Astrocyte (in vitro differentiated cells and primary cell): ENCODE data around the gene PAQR4. TPM values are rescaled to one million over a fixed set of nuclear protein-coding genes. Genes with fewer than 3 reads are reported as not detected.

Experiments used
- DNase-seq: peaks from one replicate; pipeline ENCODE4 v3.0.0-alpha.2; 2010; ENCODE audit warnings: low read depth
- FAIRE-seq: peaks from 2 replicates; lab custom pipeline; 2011; peaks lifted over from hg19 to GRCh38; lab: Jason Lieb, UNC
- H2AFZ ChIP-seq: 2 replicates; pipeline ENCODE4 v1.6.0; 2012; ENCODE audit warnings: low read depth, low read length, inconsistent platforms
- H3K27ac ChIP-seq: 2 replicates; pipeline ENCODE4 v1.5.1; 2011; ENCODE audit warnings: low read depth, low read length, inconsistent platforms
- H3K27me3 ChIP-seq: 2 replicates; pipeline ENCODE4 v1.6.0; 2011; ENCODE audit warnings: low read length, inconsistent platforms; ENCODE audit not compliant: insufficient read depth
- H3K36me3 ChIP-seq: 2 replicates; pipeline ENCODE4 v1.5.1; 2011; ENCODE audit warnings: low read length, inconsistent platforms; ENCODE audit not compliant: insufficient read depth
- H3K4me1 ChIP-seq: 2 replicates; pipeline ENCODE4 v1.5.1; 2011; ENCODE audit warnings: low read length, inconsistent platforms; ENCODE audit not compliant: insufficient read depth
- H3K4me2 ChIP-seq: 2 replicates; pipeline ENCODE4 v1.6.0; 2012; ENCODE audit warnings: low read length, inconsistent platforms
- H3K4me3 ChIP-seq: 2 replicates; pipeline ENCODE4 v1.5.1; 2011; ENCODE audit warnings: low read depth, mild to moderate bottlenecking, low read length, inconsistent platforms; ENCODE audit not compliant: insufficient read depth
- H3K79me2 ChIP-seq: 2 replicates; pipeline ENCODE4 v1.6.0; 2012; ENCODE audit warnings: mild to moderate bottlenecking, low read length, inconsistent platforms; ENCODE audit not compliant: insufficient read depth
- H3K9ac ChIP-seq: 2 replicates; pipeline ENCODE4 v1.6.0; 2012; ENCODE audit warnings: mild to moderate bottlenecking, low read length, inconsistent platforms
- H3K9me3 ChIP-seq: 2 replicates; pipeline ENCODE4 v1.5.1; 2012; ENCODE audit warnings: low read depth, mild to moderate bottlenecking, low read length, inconsistent platforms; ENCODE audit not compliant: insufficient read depth
- H4K20me1 ChIP-seq: 2 replicates; pipeline ENCODE4 v1.6.0; 2012; ENCODE audit warnings: low read length, inconsistent platforms; ENCODE audit not compliant: insufficient read depth
- H3K27ac Mint-ChIP-seq: one replicate; pipeline ENCODE4 v1.8.0; 2021; ENCODE audit warnings: mild to moderate bottlenecking, mixed read lengths; ENCODE audit not compliant: unreplicated experiment
- H3K27me3 Mint-ChIP-seq: one replicate; pipeline ENCODE4 v1.8.0; 2021; ENCODE audit warnings: low read depth, mixed read lengths; ENCODE audit not compliant: unreplicated experiment
- H3K36me3 Mint-ChIP-seq: one replicate; pipeline ENCODE4 v1.8.0; 2021; ENCODE audit warnings: low read depth, mixed read lengths; ENCODE audit not compliant: unreplicated experiment
- H3K4me1 Mint-ChIP-seq: one replicate; pipeline ENCODE4 v1.8.0; 2021; ENCODE audit warnings: low read depth, mixed read lengths; ENCODE audit not compliant: unreplicated experiment
- H3K4me3 Mint-ChIP-seq: one replicate; pipeline ENCODE4 v1.8.0; 2021; ENCODE audit warnings: mild to moderate bottlenecking, moderate library complexity, mixed read lengths; ENCODE audit not compliant: unreplicated experiment
- H3K9me3 Mint-ChIP-seq: one replicate; pipeline ENCODE4 v1.8.0; 2021; ENCODE audit warnings: mild to moderate bottlenecking, mixed read lengths; ENCODE audit not compliant: unreplicated experiment
- EZH2 ChIP-seq: IDR thresholded peaks from 2 replicates; pipeline ENCODE4 v1.6.1; 2012; ENCODE audit warnings: mild to moderate bottlenecking, low read length, inconsistent platforms; ENCODE audit not compliant: insufficient read depth
- total RNA-seq: library from RNA; stranded (reverse); gene quantifications from 2 replicates; pipeline ENCODE4 v1.2.1, GENCODE V29; 2021
- TF ChIP-seq, protein P1 (sequence below): IDR thresholded peaks from 2 replicates; pipeline ENCODE4 v1.5.1; 2011; ENCODE audit warnings: low read depth, mild to moderate bottlenecking, inconsistent platforms, low read length, moderate library complexity; ENCODE audit not compliant: insufficient read depth

PAQR4 gene
- total RNA-seq, 1 donor from 2014 or later = 4.8 TPM

DNA sequence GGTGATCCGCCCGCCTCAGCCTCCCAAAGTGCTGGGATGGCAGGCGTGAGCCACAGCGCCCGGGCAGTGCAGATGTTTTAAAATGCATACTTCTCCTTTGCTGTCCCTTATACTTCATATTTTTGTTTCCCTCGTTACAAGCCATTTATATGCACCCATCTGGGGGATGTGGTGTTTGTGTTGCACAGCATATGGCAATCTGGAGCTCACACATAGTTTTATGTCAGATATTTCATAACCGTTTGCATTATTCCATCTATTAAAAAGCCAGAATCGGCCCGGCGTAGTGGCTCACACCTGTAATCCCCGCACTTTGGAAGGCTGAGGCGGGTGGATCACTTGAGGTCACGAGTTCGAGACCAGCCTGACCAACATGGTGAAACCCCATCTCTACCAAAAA, 45.7 kb upstream of the PAQR4 start:
- H3K27me3 Mint-ChIP-seq = no peaks in the 10 kb centered on the region
- TF ChIP-seq, protein P1, sequence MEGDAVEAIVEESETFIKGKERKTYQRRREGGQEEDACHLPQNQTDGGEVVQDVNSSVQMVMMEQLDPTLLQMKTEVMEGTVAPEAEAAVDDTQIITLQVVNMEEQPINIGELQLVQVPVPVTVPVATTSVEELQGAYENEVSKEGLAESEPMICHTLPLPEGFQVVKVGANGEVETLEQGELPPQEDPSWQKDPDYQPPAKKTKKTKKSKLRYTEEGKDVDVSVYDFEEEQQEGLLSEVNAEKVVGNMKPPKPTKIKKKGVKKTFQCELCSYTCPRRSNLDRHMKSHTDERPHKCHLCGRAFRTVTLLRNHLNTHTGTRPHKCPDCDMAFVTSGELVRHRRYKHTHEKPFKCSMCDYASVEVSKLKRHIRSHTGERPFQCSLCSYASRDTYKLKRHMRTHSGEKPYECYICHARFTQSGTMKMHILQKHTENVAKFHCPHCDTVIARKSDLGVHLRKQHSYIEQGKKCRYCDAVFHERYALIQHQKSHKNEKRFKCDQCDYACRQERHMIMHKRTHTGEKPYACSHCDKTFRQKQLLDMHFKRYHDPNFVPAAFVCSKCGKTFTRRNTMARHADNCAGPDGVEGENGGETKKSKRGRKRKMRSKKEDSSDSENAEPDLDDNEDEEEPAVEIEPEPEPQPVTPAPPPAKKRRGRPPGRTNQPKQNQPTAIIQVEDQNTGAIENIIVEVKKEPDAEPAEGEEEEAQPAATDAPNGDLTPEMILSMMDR = no peak
- Histone ChIP-seq H3K4me3 (no peak overlapping the region), H3K27ac (no peak overlapping the region), H3K36me3 (peaks cover 9% of the 10 kb centered on the region), H4K20me1 (peaks cover 41% of the 10 kb centered on the region), H3K79me2 (peaks cover 17% of the 10 kb centered on the region), H3K4me2 (no peak overlapping the region), H3K9ac (no peak overlapping the region), H3K27me3 (no peaks in the 10 kb centered on the region), H3K4me1 (peaks cover 6% of the 10 kb centered on the region), H3K9me3 (no peaks in the 10 kb centered on the region), H2AFZ (no peak overlapping the region)
- DNase-seq = no peak
- peaks cover 22% of the 10 kb centered on the region for H3K36me3 Mint-ChIP-seq
- H3K9me3 Mint-ChIP-seq = peaks cover 11% of the 10 kb centered on the region
- no peak overlapping the region for H3K4me3 Mint-ChIP-seq
- no peaks in the 10 kb centered on the region for H3K4me1 Mint-ChIP-seq
- FAIRE-seq = no peak
- no peak overlapping the region for H3K27ac Mint-ChIP-seq

DNA sequence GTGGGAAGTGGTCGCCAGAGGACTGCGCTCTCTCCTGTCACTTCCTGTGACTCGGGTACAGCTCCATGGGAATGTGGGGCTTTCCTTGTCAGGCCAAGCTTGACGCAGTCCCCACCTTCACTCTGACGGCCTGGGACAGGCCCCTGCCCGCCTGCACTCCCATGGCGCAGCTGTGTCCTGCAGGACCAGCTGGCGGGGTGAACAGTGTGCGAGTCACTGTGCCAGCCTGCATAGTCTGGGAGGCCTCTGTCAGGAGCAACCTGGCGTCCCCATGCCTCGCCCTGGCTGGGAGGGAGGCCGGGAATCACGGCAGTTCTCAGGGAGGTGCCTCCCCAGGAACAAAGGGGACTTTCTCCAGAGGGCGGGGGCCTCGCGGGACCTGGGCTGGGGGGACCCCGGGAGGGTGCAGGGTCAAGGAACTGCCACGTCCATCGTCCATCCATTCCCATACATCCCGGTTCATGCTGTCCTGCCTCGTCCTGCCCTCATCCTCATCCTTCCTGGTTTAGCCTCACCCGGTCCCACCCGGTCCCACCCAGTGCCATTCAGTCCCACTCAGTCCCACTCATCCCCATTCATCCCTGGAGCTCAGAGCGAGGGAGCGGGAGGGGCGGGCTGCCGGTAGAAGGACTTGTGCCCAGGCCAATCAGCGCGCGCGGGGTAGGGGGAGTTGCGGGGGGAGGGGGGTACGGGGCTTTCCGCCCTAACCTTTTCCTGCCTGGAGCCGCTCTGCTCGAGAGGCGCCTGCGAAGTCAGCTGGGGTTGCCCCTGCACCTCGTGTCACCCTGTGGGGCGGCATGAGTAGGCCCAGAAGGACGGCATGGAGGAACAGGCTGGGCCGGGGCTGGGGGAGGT, 44.0 kb upstream of the PAQR4 start:
- H3K4me2 ChIP-seq = no peak overlapping the region
- peaks cover 6% of the 10 kb centered on the region for H3K4me1 ChIP-seq
- no peaks in the 10 kb centered on the region for H3K9me3 ChIP-seq
- H3K4me3 ChIP-seq = no peak overlapping the region
- H3K36me3 ChIP-seq = peaks cover 9% of the 10 kb centered on the region
- Mint-ChIP-seq H3K4me1 (no peaks in the 10 kb centered on the region), H3K4me3 (no peak overlapping the region), H3K36me3 (peaks cover 21% of the 10 kb centered on the region), H3K9me3 (peaks cover 11% of the 10 kb centered on the region), H3K27ac (peak overlapping the region; percentile 34), H3K27me3 (no peaks in the 10 kb centered on the region)
- no peak overlapping the region for H3K9ac ChIP-seq
- H3K79me2 ChIP-seq = peaks cover 17% of the 10 kb centered on the region
- H3K27me3 ChIP-seq = no peaks in the 10 kb centered on the region
- TF ChIP-seq, protein P1 = no peak
- no peak for TF ChIP-seq EZH2
- H3K27ac ChIP-seq = no peak overlapping the region
- FAIRE-seq (no peak), DNase-seq (no peak)
- H4K20me1 ChIP-seq = peaks cover 41% of the 10 kb centered on the region
- H2AFZ ChIP-seq = no peak overlapping the region

DNA sequence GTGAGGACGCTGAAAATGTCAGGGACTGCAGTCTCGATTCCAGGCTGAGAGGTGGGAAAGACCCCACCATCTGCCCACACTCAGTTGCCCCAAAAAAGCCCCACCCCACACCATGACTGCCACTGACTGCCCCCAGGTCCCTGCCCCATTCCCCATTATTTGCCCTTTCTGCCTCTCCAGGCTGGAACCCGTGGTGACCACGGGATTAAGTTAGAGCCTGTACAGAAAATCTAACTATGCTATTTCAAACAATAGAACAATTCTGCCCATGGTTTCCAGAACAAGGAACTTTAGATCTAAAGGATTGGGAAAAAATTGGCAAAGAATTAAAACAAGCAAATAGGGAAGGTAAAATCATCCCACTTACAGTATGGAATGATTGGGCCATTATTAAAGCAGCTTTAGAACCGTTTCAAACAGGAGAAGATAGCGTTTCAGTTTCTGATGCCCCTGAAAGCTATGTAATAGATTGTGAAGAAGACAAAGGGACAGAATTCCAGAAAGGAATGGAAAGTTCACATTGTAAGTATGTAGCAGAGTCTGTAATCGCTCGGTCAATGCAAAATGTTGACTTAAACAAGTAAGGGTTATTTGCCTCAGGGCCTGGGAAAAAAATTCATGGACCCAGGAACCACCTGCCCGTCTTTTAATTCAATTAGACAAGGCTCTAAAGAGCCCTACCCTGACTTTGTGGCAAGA, 43.0 kb upstream of the PAQR4 start:
- no peak overlapping the region for H3K9ac ChIP-seq
- no peaks in the 10 kb centered on the region for H3K27me3 ChIP-seq
- no peak overlapping the region for H3K4me2 ChIP-seq
- H3K4me1 ChIP-seq = peaks cover 6% of the 10 kb centered on the region
- H3K79me2 ChIP-seq = peaks cover 17% of the 10 kb centered on the region
- H3K27ac Mint-ChIP-seq = no peak overlapping the region
- no peak overlapping the region for H3K27ac ChIP-seq
- no peaks in the 10 kb centered on the region for H3K9me3 ChIP-seq
- peaks cover 9% of the 10 kb centered on the region for H3K36me3 ChIP-seq
- no peak overlapping the region for H3K4me3 Mint-ChIP-seq
- H2AFZ ChIP-seq = no peak overlapping the region
- H3K27me3 Mint-ChIP-seq = no peaks in the 10 kb centered on the region
- peaks cover 37% of the 10 kb centered on the region for H4K20me1 ChIP-seq
- H3K9me3 Mint-ChIP-seq = peaks cover 11% of the 10 kb centered on the region
- H3K4me3 ChIP-seq = no peak overlapping the region
- peaks cover 21% of the 10 kb centered on the region for H3K36me3 Mint-ChIP-seq
- DNase-seq (no peak), FAIRE-seq (no peak)
- H3K4me1 Mint-ChIP-seq = no peaks in the 10 kb centered on the region
- TF ChIP-seq, protein P1 = no peak
- no peak for TF ChIP-seq EZH2
